Thoracic aorta (tissue), 2 donors: Measurements from ENCODE around the gene RBM38. TPM values are rescaled to one million over a fixed set of nuclear protein-coding genes. Genes with fewer than 3 reads are reported as not detected.

Experiments used
- ATAC-seq: fragments of 150-250 bp; one replicate; pipeline ENCODE4 v1.8.0; 2017; ENCODE audit warnings: low read depth; ENCODE audit not compliant: insufficient number of reproducible peaks, low FRiP score
- DNase-seq: peaks from one replicate; pipeline ENCODE4 v3.0.0-alpha.2; 2020; ENCODE audit warnings: low spot score
- H3K27ac ChIP-seq, 2 donors: fragments of 200-600 bp; sonication (generic); 1 replicate in 1 of 2; 2 replicates in 1 of 2; pipeline ENCODE4 v1.5.1; 2016; ENCODE audit warnings: mild to moderate bottlenecking in 2 of 2, moderate library complexity in 2 of 2
- H3K27me3 ChIP-seq: fragments of 200-600 bp; sonication (generic); replicated peaks from 2 replicates; pipeline ENCODE4 v1.6.0; 2016; ENCODE audit warnings: mild to moderate bottlenecking; ENCODE audit not compliant: insufficient read depth
- H3K36me3 ChIP-seq: fragments of 200-600 bp; sonication (generic); one replicate; pipeline ENCODE4 v1.5.1; 2016
- H3K4me1 ChIP-seq, 2 donors: fragments of 200-600 bp; sonication (generic); 1 replicate in 1 of 2; 2 replicates in 1 of 2; pipeline versions ENCODE4 v1.5.1 to v1.6.0; 2016; ENCODE audit warnings: low read depth in 2 of 2, mild to moderate bottlenecking in 1 of 2; ENCODE audit not compliant: control insufficient read depth in 1 of 2
- H3K4me3 ChIP-seq: fragments of 200-600 bp; sonication (generic); 2 replicates; pipeline ENCODE4 v1.5.1; 2016; ENCODE audit warnings: mild to moderate bottlenecking
- H3K9me3 ChIP-seq: fragments of 200-600 bp; sonication (generic); 2 replicates; pipeline ENCODE4 v1.5.1; 2016
- CTCF ChIP-seq: fragments of 200-600 bp; sonication (generic); IDR thresholded peaks from one replicate; pipeline ENCODE4 v1.5.1; 2019; ENCODE audit warnings: antibody characterized with exemption
- total RNA-seq, 2 donors: library from RNA; depleted of rRNA; stranded (reverse); fragments of >200 nt; gene quantifications; one replicate each; pipeline versions ENCODE4 v1.1.0 to v1.2.3, GENCODE V29; 2016

The RBM38 gene
- total RNA-seq, 2 donors from 2014 or later = 9.6 to 24.8 TPM

GRCh38 chr20:57420571-57421252, 29.5 kb downstream of the RBM38 start:
- Histone ChIP-seq H3K36me3 (no peaks in the 10 kb centered on the region), H3K27me3 (no peaks in the 10 kb centered on the region), H3K9me3 (no peaks in the 10 kb centered on the region), H3K27ac (no peak overlapping the region), H3K4me3 (no peak overlapping the region), H3K4me1 (no peaks in the 10 kb centered on the region)
- DNase-seq (no peak), ATAC-seq (no peak)
- TF ChIP-seq CTCF = no peak

GRCh38 chr20:57421253-57422220, 30.3 kb downstream of the RBM38 start:
- no peaks in the 10 kb centered on the region for H3K36me3 ChIP-seq
- no peaks in the 10 kb centered on the region for H3K4me1 ChIP-seq
- DNase-seq (no peak), ATAC-seq (no peak)
- TF ChIP-seq CTCF = no peak
- H3K9me3 ChIP-seq = no peaks in the 10 kb centered on the region
- no peak overlapping the region for H3K27ac ChIP-seq
- H3K27me3 ChIP-seq = no peaks in the 10 kb centered on the region
- no peak overlapping the region for H3K4me3 ChIP-seq

- no peak for ATAC-seq
Observed at GRCh38 chr20:57422254-57422653, 31.1 kb downstream of the RBM38 start.

GRCh38 chr20:57425150-57426013, 34.2 kb downstream of the RBM38 start:
- Histone ChIP-seq H3K4me1 (peaks cover 4 to 19% of the 10 kb centered on the region in 2 donors), H3K27ac (no peak overlapping the region), H3K36me3 (no peaks in the 10 kb centered on the region), H3K9me3 (no peaks in the 10 kb centered on the region), H3K4me3 (no peak overlapping the region), H3K27me3 (no peaks in the 10 kb centered on the region)
- ATAC-seq (no peak), DNase-seq (no peak)
- TF ChIP-seq CTCF = no peak

More at GRCh38 chr20:57422254-57422653, 31.1 kb downstream of the RBM38 start:
- DNase-seq = no peak
- Histone ChIP-seq H3K36me3 (no peaks in the 10 kb centered on the region), H3K4me3 (no peak overlapping the region), H3K27ac (no peak overlapping the region), H3K4me1 (no peaks in the 10 kb centered on the region), H3K27me3 (no peaks in the 10 kb centered on the region), H3K9me3 (no peaks in the 10 kb centered on the region)
- no peak for TF ChIP-seq CTCF
